Activated CD4-positive, CD25-positive, alpha-beta regulatory T cell treated with anti-CD3 and anti-CD28 coated beads, Interleukin-2, amount 50 U/mL, for 24 hours (primary cell): ENCODE measurements around the gene GTF2E1.

Source experiments
- ATAC-seq, 2 donors: fragments of 150-1000 bp; cut with Tn5 transposase; one replicate each; pipeline ENCODE4 v1.10.0; 2021; ENCODE audit warnings: mild to moderate bottlenecking in 1 of 2, moderate library complexity in 1 of 2

Gene GTF2E1

DNA sequence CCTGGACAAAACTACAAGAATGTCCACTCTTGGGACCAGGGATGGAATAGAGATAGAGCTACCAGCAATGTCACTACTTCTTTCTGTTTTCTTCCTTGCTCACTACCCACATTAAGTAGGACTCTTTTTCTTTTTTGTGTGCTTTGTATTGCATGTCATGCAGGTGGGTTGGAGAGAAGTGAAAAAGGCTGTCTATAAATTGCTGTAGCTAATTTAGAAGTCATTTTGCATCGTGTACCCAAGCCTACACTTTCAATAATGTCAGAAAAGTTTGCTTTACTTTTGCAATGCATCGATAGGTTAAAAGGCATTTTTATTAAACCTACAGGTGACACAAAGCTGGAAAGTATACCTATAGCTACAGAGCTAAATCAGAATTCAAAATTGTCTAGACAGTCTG lies 58.9 kb downstream of the GTF2E1 start:
- no peak for ATAC-seq

DNA sequence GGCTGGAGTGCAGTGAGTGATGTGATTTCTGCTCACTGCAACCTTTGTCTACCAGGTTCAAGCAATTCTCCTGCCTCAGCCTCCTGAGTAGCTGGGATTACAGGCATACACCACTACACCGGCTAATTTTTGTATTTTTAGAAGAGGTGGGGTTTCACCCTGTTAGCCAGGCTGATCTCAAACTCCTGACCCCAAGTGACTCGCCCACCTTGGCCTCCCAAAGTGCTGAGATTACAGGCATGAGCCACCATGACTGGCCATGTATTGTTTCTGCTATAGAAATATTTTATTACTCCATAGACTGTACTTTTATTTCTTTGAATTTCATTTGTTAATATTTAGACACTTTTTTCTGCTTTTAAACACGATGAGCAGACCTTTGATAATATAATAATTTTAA lies 60.4 kb downstream of the GTF2E1 start:
- no peak for ATAC-seq

DNA sequence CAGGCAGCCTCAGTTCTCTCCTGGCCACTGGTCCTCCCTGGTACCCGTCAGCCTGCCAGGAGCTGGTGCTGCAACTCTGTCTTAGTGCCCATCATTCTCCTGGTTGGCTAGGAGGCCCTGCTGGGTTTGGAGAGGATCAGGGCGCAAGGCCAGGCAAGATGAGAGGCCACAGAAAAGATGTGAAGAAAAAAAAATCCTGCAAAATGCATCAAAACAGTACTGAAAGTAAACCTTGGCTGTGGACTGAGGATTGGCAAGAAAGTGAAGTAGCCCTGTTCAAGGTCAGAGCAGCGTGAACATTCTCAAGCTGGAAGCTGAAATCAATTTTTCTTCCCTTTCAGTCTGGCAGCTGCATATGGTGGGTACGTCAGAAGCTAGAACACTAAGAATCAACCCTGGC lies 74.2 kb downstream of the GTF2E1 start:
- no peak for ATAC-seq

DNA sequence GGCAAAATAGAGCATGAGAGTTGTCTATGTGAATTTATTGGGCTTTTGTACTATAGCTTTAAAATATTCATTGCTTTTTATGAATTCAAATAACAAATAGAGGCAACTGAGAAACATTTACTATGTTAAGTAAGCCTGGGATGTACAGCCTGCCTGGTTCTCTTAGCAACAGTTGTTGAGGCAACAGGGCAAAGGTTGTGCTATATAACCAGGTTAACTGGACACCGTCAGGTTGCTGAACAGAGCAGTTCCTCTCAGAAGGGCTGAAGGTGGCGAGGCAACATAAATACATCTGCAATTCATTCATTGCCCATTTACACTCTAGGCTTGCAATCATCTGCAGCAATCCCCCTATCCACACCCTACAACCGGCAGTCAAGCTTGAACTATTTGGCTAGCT lies 78.2 kb downstream of the GTF2E1 start:
- ATAC-seq = no peak

DNA sequence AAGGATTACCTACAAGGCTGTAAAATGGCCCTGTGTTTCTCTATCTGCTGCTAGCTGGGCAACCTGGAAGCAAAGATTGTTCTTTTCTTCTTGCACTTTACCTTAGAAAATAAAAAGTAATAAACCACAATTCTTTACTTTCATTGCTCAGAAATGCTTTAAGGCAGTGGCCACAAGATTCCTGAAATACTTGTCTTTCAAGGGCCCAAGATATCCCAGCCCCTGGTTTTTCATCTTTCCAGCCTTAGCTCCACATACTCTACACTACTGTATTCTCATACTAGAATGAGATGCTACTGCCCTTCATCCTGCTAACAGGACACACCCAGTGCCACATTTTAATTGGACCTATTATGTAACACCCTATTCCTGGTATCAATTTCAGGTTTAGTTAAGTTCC lies 78.9 kb downstream of the GTF2E1 start:
- ATAC-seq = no peak

DNA sequence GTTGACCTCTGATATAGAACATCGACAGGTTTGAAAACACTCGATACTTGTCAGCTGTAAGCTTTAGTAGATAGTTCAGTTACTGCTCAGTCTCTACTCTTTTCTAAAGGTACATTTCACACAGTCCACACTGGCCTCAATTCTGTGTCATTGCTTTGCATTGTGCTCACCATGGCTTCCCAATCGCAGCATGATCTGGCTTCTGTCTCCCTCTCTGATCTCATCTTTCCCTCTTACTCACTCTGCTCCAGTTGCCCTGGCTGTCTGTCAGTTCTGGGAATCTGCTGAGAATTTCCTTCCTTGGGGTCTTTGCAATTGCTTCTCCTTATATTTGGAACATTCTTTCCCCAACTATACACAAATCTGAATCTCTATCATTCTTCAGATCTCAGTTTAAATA lies 80.6 kb downstream of the GTF2E1 start:
- ATAC-seq = no peak

DNA sequence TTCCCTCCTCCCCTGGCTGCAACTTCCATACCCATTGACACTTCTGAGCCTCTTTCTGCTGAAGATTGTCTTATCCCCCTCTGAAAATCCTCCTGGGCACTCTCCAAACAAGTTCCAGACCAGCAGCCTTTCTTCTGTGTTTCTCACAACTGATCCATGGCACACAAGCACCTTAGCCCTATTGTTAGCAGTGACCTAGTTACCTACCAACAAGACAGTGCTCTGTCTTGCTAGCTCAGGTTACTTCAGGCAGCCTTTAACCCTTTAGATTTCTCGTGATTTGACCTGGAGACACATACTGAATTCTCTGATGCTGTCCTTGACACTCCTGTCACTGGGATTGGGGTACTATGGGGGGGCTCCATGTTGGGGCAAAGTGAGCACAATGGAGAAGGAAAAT lies 82.1 kb downstream of the GTF2E1 start:
- ATAC-seq = no peak

DNA sequence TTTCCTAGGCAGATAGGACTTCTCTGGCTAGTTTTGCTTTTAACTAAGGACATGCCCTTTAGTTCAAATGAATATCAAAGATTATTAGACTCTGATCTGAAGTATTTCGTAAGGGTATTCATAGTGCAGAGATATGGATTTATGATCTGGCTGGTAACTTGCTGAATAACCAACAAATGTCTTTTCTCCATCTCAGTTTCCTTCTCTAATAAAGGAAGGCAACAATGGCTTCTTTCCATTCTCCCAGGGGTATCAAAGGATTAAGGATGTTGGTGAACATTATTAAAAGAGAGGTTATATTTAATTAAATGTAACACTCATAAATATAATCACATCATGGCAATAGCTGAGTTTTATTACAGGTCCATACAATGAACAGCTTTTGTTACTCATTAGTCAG lies 86.3 kb downstream of the GTF2E1 start:
- ATAC-seq = no peak

DNA sequence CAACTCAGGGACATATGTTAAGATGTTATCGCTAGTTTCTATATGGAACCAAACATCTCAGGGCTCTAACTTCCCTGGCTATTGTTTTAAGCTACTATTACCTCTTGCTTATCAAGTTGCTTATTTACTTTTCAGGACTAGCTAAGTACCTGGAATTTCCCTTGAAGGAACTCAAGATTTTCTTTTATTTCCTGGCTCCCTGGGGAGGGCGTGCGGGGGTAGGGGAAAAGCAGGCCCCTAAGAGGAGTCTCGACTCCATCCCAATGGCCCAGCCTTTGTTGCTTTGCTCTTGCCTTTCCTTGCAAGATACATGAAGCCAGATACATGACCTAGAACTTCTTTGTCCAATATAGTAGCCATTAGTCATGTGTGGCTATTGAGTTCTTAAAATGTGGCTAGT lies 88.5 kb downstream of the GTF2E1 start:
- no peak for ATAC-seq
